PFSK-1 (cell line): ENCODE measurements around the gene STAT4.

Experiments used
- POLR2AphosphoS5 ChIP-seq: IDR thresholded peaks from 2 replicates; pipeline ENCODE4 v1.6.1; 2012; ENCODE audit warnings: low read depth, mild to moderate bottlenecking, control low read depth, low read length, moderate library complexity
- SIN3A ChIP-seq: IDR thresholded peaks from 2 replicates; pipeline ENCODE4 v1.6.1; 2012; ENCODE audit warnings: mild to moderate bottlenecking, low read length, moderate library complexity, borderline replicate concordance; ENCODE audit not compliant: insufficient read depth
- TAF1 ChIP-seq: IDR thresholded peaks from 2 replicates; pipeline ENCODE4 v1.6.1; 2012; ENCODE audit warnings: low read length, control low read depth, borderline replicate concordance; ENCODE audit not compliant: insufficient read depth

GRCh38 chr2:191171708-191172355, 21.0 kb upstream of the STAT4 start:
- TF ChIP-seq POLR2AphosphoS5 (no peak), TAF1 (no peak), SIN3A (no peak)
